Hippocampal formation (tissue), 2 donors: ENCODE measurements around the gene RNASEH2C.
"Not testable (repeated sequence)": the region's sequence is repeated elsewhere in the genome, so short reads cannot be mapped to it uniquely, and the experiment has no call there.

ENCODE experiments used
- DNase-seq, 2 donors: peaks; one replicate each; lab custom pipeline; 2025; lab: John Stamatoyannopoulos, UW

Gene RNASEH2C

GRCh38 chr11:65720211-65720934, at the start of gene RNASEH2C:
TSS of gene RNASEH2C (minus strand) at chr11:65720798. CDS start at chr11:65720758, 40 bp downstream.
- peak; percentile 87 to 88 for DNase-seq

GRCh38 chr11:65767806-65768205, 47.2 kb upstream of the RNASEH2C start:
- not testable (repeated sequence) for DNase-seq

- DNase-seq: no peak
These were observed 46.8 kb upstream of the RNASEH2C start for GRCh38 chr11:65767406-65767805.

GRCh38 chr11:65766535-65766934, 45.9 kb upstream of the RNASEH2C start:
- no peak for DNase-seq

- no peak for DNase-seq
These were observed 43.8 kb upstream of the RNASEH2C start for GRCh38 chr11:65764434-65764833.

GRCh38 chr11:65762816-65763215, 42.2 kb upstream of the RNASEH2C start:
- DNase-seq: not testable (repeated sequence)

GRCh38 chr11:65762169-65762568, 41.6 kb upstream of the RNASEH2C start:
- DNase-seq: not testable (repeated sequence)

GRCh38 chr11:65745049-65745448, 24.5 kb upstream of the RNASEH2C start:
- no peak for DNase-seq

- no peak for DNase-seq
These were observed 24.1 kb upstream of the RNASEH2C start for GRCh38 chr11:65744699-65745042.

GRCh38 chr11:65744026-65744698, 23.6 kb upstream of the RNASEH2C start:
- DNase-seq: no peak

- DNase-seq: no peak
These were observed 23.1 kb upstream of the RNASEH2C start for GRCh38 chr11:65743681-65744025.

GRCh38 chr11:65742353-65742752, 21.8 kb upstream of the RNASEH2C start:
- no peak for DNase-seq

GRCh38 chr11:65741185-65741584, 20.6 kb upstream of the RNASEH2C start:
- no peak for DNase-seq

- no peak for DNase-seq
These were observed 18.4 kb upstream of the RNASEH2C start for GRCh38 chr11:65739022-65739421.

- no peak for DNase-seq
These were observed 16.2 kb upstream of the RNASEH2C start for GRCh38 chr11:65736810-65737209.

- not testable (repeated sequence) for DNase-seq
These were observed 14.5 kb upstream of the RNASEH2C start for GRCh38 chr11:65735111-65735510.

- DNase-seq: no peak
These were observed 9.9 kb upstream of the RNASEH2C start for GRCh38 chr11:65730461-65730860.

- no peak for DNase-seq
These were observed 7.3 kb upstream of the RNASEH2C start for GRCh38 chr11:65727865-65728264.

- DNase-seq: no peak
These were observed 6.1 kb upstream of the RNASEH2C start for GRCh38 chr11:65726660-65727059.

- no peak for DNase-seq
These were observed 1.7 kb upstream of the RNASEH2C start for GRCh38 chr11:65722261-65722660.

- DNase-seq: no peak
These were observed 757 bp downstream of the RNASEH2C start for GRCh38 chr11:65719871-65720210.

GRCh38 chr11:65718964-65719492, 1.6 kb downstream of the RNASEH2C start:
- DNase-seq: no peak

- DNase-seq: no peak
These were observed 2.1 kb downstream of the RNASEH2C start for GRCh38 chr11:65718531-65718930.

- DNase-seq: no peak
These were observed 2.7 kb downstream of the RNASEH2C start for GRCh38 chr11:65717906-65718305.
